ENCODE results near the gene GPC5.
"Not testable (repeated sequence)": the region's sequence is repeated elsewhere in the genome, so short reads cannot be mapped to it uniquely, and the experiment has no call there.

GPC5 gene

GRCh38 chr13:92734068-92734467 lies 1335.6 kb downstream of the GPC5 start:
- no peaks in the 10 kb centered on the region for H3K27me3 ChIP-seq
- H3K4me2 ChIP-seq, result no peak overlapping the region
- no peaks in the 10 kb centered on the region for H4K20me1 ChIP-seq
- no peaks in the 10 kb centered on the region for H3K4me1 ChIP-seq
- no peak overlapping the region for H3K4me3 ChIP-seq
- no peak overlapping the region for H3K9ac ChIP-seq
- no peaks in the 10 kb centered on the region for H3K9me3 ChIP-seq
- TF ChIP-seq Cebpa-rat (IDR thresholded peaks at IDR 0.05), result no peak
- no peak overlapping the region for H3K27ac ChIP-seq
- no peaks in the 10 kb centered on the region for H3K36me3 ChIP-seq

GRCh38 chr13:92734545-92734944 lies 1336.1 kb downstream of the GPC5 start:
- no peaks in the 10 kb centered on the region for H3K4me1 ChIP-seq
- no peak overlapping the region for H3K27ac ChIP-seq

GRCh38 chr13:92735909-92736308 lies 1337.5 kb downstream of the GPC5 start:
- no peaks in the 10 kb centered on the region for H3K36me3 ChIP-seq
- no peaks in the 10 kb centered on the region for H3K27me3 ChIP-seq
- no peaks in the 10 kb centered on the region for H3K9me3 ChIP-seq
- no peak overlapping the region for H3K4me2 ChIP-seq
- H3K27ac ChIP-seq, result no peak overlapping the region
- no peak overlapping the region for H3K9ac ChIP-seq
- H3K4me3 ChIP-seq, result no peak overlapping the region
- H3K4me1 ChIP-seq, result no peaks in the 10 kb centered on the region
- TF ChIP-seq Cebpa-rat (IDR thresholded peaks at IDR 0.05), result no peak
- H4K20me1 ChIP-seq, result no peaks in the 10 kb centered on the region

More at GRCh38 chr13:92734545-92734944, 1336.1 kb downstream of the GPC5 start:
- no peaks in the 10 kb centered on the region for H3K9me3 ChIP-seq
- no peak overlapping the region for H3K9ac ChIP-seq
- no peak for TF ChIP-seq Cebpa-rat (IDR thresholded peaks at IDR 0.05)
- no peaks in the 10 kb centered on the region for H3K27me3 ChIP-seq
- H3K36me3 ChIP-seq, result no peaks in the 10 kb centered on the region
- H3K4me3 ChIP-seq, result no peak overlapping the region
- no peaks in the 10 kb centered on the region for H4K20me1 ChIP-seq
- H3K4me2 ChIP-seq, result no peak overlapping the region

GRCh38 chr13:92739306-92739818 lies 1340.9 kb downstream of the GPC5 start:
- H4K20me1 ChIP-seq, result no peaks in the 10 kb centered on the region
- no peaks in the 10 kb centered on the region for H3K4me1 ChIP-seq
- no peaks in the 10 kb centered on the region for H3K9me3 ChIP-seq
- no peak for TF ChIP-seq Cebpa-rat (IDR thresholded peaks at IDR 0.05)
- H3K4me3 ChIP-seq, result no peak overlapping the region
- no peaks in the 10 kb centered on the region for H3K36me3 ChIP-seq
- H3K27ac ChIP-seq, result no peak overlapping the region
- no peaks in the 10 kb centered on the region for H3K27me3 ChIP-seq
- no peak overlapping the region for H3K9ac ChIP-seq
- H3K4me2 ChIP-seq, result no peak overlapping the region

- H3K27me3 ChIP-seq, result no peaks in the 10 kb centered on the region
- no peak overlapping the region for H3K4me2 ChIP-seq
- H4K20me1 ChIP-seq, result no peaks in the 10 kb centered on the region
- no peak overlapping the region for H3K27ac ChIP-seq
- H3K9ac ChIP-seq, result no peak overlapping the region
- H3K9me3 ChIP-seq, result no peaks in the 10 kb centered on the region
- H3K4me1 ChIP-seq, result no peaks in the 10 kb centered on the region
- no peaks in the 10 kb centered on the region for H3K36me3 ChIP-seq
- H3K4me3 ChIP-seq, result no peak overlapping the region
- TF ChIP-seq Cebpa-rat (IDR thresholded peaks at IDR 0.05), result no peak
Observed at GRCh38 chr13:92743992-92744391, 1345.6 kb downstream of the GPC5 start.

- Histone ChIP-seq H3K4me3 (no peak overlapping the region), H3K4me1 (no peaks in the 10 kb centered on the region), H3K27ac (no peak overlapping the region), H4K20me1 (no peaks in the 10 kb centered on the region), H3K4me2 (no peak overlapping the region), H3K36me3 (no peaks in the 10 kb centered on the region), H3K9me3 (no peaks in the 10 kb centered on the region), H3K27me3 (no peaks in the 10 kb centered on the region), H3K9ac (no peak overlapping the region)
- TF ChIP-seq Cebpa-rat (IDR thresholded peaks at IDR 0.05), result no peak
Observed at GRCh38 chr13:92745258-92745657, 1346.8 kb downstream of the GPC5 start.

GRCh38 chr13:92752705-92753104 lies 1354.3 kb downstream of the GPC5 start:
- H3K9me3 ChIP-seq, H3K9ac ChIP-seq, H3K4me1 ChIP-seq, H3K36me3 ChIP-seq, H3K4me2 ChIP-seq, H3K4me3 ChIP-seq, H4K20me1 ChIP-seq, H3K27me3 ChIP-seq, H3K27ac ChIP-seq: not testable (repeated sequence)

GRCh38 chr13:92761710-92762109 lies 1363.3 kb downstream of the GPC5 start:
- no peak for TF ChIP-seq Cebpa-rat (IDR thresholded peaks at IDR 0.05)
- no peak overlapping the region for H3K4me2 ChIP-seq
- H3K9ac ChIP-seq, result no peak overlapping the region
- no peaks in the 10 kb centered on the region for H3K36me3 ChIP-seq
- H3K27ac ChIP-seq, result no peak overlapping the region
- H3K4me3 ChIP-seq, result no peak overlapping the region
- no peaks in the 10 kb centered on the region for H3K27me3 ChIP-seq
- peaks cover 22% of the 10 kb centered on the region for H3K9me3 ChIP-seq
- H3K4me1 ChIP-seq, result no peaks in the 10 kb centered on the region
- no peaks in the 10 kb centered on the region for H4K20me1 ChIP-seq

- H3K9me3 ChIP-seq, result peaks cover 10% of the 10 kb centered on the region; the same call in 1 of the 2 replicates
- no peaks in the 10 kb centered on the region for H3K36me3 ChIP-seq
- H3K4me3 ChIP-seq, result no peak overlapping the region
- no peak overlapping the region for H3K4me2 ChIP-seq
- H3K9ac ChIP-seq, result no peak overlapping the region
- no peaks in the 10 kb centered on the region for H3K27me3 ChIP-seq
- TF ChIP-seq Cebpa-rat (IDR thresholded peaks at IDR 0.05), result no peak
- no peaks in the 10 kb centered on the region for H3K4me1 ChIP-seq
- no peaks in the 10 kb centered on the region for H4K20me1 ChIP-seq
- no peak overlapping the region for H3K27ac ChIP-seq
Observed at GRCh38 chr13:92767468-92767867, 1369.0 kb downstream of the GPC5 start.

GRCh38 chr13:92768602-92769001 lies 1370.2 kb downstream of the GPC5 start:
- Histone ChIP-seq H3K9ac (no peak overlapping the region), H4K20me1 (no peaks in the 10 kb centered on the region), H3K4me1 (no peaks in the 10 kb centered on the region), H3K36me3 (no peaks in the 10 kb centered on the region), H3K4me3 (no peak overlapping the region), H3K9me3 (peaks cover 4% of the 10 kb centered on the region; the same call in 1 of the 2 replicates), H3K27me3 (no peaks in the 10 kb centered on the region), H3K4me2 (no peak overlapping the region), H3K27ac (no peak overlapping the region)
- TF ChIP-seq Cebpa-rat (IDR thresholded peaks at IDR 0.05), result no peak

GRCh38 chr13:92769046-92769445 lies 1370.6 kb downstream of the GPC5 start:
- Histone ChIP-seq H3K36me3 (no peaks in the 10 kb centered on the region), H3K4me1 (no peaks in the 10 kb centered on the region), H3K9me3 (no peaks in the 10 kb centered on the region), H3K27ac (no peak overlapping the region), H3K4me2 (no peak overlapping the region), H3K9ac (no peak overlapping the region), H4K20me1 (no peaks in the 10 kb centered on the region), H3K4me3 (no peak overlapping the region), H3K27me3 (no peaks in the 10 kb centered on the region)
- TF ChIP-seq Cebpa-rat (IDR thresholded peaks at IDR 0.05), result no peak
